Esophagus (tissue), 2 donors: ENCODE results near the gene IGIP. TPM values are rescaled to one million over a fixed set of nuclear protein-coding genes. Genes with fewer than 3 reads are reported as not detected.

Experiments used
- H3K27ac ChIP-seq, 2 donors: one replicate each; pipeline ENCODE4 v1.5.1; 2013; ENCODE audit warnings: low read depth in 2 of 2, mild to moderate bottlenecking in 2 of 2, inconsistent platforms in 1 of 2, low read length in 1 of 2, moderate library complexity in 1 of 2
- H3K27me3 ChIP-seq, 2 donors: one replicate each; pipeline ENCODE4 v1.6.1; 2013; ENCODE audit warnings: low read length in 2 of 2, control low read depth in 1 of 2, mild to moderate bottlenecking in 1 of 2; ENCODE audit not compliant: insufficient read depth in 2 of 2, control insufficient read depth in 1 of 2
- H3K36me3 ChIP-seq, 2 donors: one replicate each; pipeline ENCODE4 v1.6.1; 2013; ENCODE audit warnings: low read length in 1 of 2; ENCODE audit not compliant: control insufficient read depth in 2 of 2, insufficient read depth in 2 of 2
- H3K4me1 ChIP-seq, 2 donors: one replicate each; pipeline ENCODE4 v1.6.1; 2013; ENCODE audit warnings: low read length in 1 of 2; ENCODE audit not compliant: control insufficient read depth in 2 of 2, insufficient read depth in 2 of 2
- H3K4me3 ChIP-seq, 2 donors: one replicate each; pipeline ENCODE4 v1.5.1; 2013; ENCODE audit warnings: low read length in 2 of 2, mild to moderate bottlenecking in 2 of 2, low read depth in 1 of 2, moderate library complexity in 1 of 2
- H3K9me3 ChIP-seq, 2 donors: one replicate each; pipeline ENCODE4 v1.6.1; 2013; ENCODE audit warnings: mild to moderate bottlenecking in 2 of 2, low read depth in 1 of 2, low read length in 1 of 2, moderate library complexity in 1 of 2; ENCODE audit not compliant: control insufficient read depth in 2 of 2, insufficient read depth in 1 of 2
- WGBS, 2 donors: extraction: QIAGEN DNeasy Blood & Tissue Kit; methylation state at CpG; one replicate each; pipeline ENCODE4 v1.1.7; 2013; 5-methylcytosine and 5-hydroxymethylcytosine counted together
- polyA plus RNA-seq, 2 donors: library from polyadenylated mRNA; stranded (reverse); fragments of 200-250 nt; gene quantifications; one replicate each; pipeline ENCODE4 v1.2.3, GENCODE V29; 2013
- donor health status: healthy with polysubstance abuse.
- donor health status: Bipolar disorder and iron deficiency.

Gene IGIP
- polyA plus RNA-seq, 2 donors, result 2.3 to 3.8 TPM

- WGBS, 2 donors, result 92 to 96% methylated on average over 2 of the region's 2 CpGs
- Histone ChIP-seq H3K4me3 (no peak overlapping the region), H3K9me3 (no peaks in the 10 kb centered on the region), H3K4me1 (peaks cover 0 to 5% of the 10 kb centered on the region in 2 donors), H3K27me3 (no peaks in the 10 kb centered on the region), H3K27ac (no peak overlapping the region), H3K36me3 (no peaks in the 10 kb centered on the region)
Observed at GRCh38 chr5:140134277-140134935, 8.7 kb downstream of the IGIP start.

- Histone ChIP-seq H3K4me1 (peaks cover 0 to 5% of the 10 kb centered on the region in 2 donors), H3K9me3 (no peaks in the 10 kb centered on the region), H3K36me3 (no peaks in the 10 kb centered on the region), H3K27ac (no peak overlapping the region), H3K27me3 (no peaks in the 10 kb centered on the region), H3K4me3 (no peak overlapping the region)
Observed at GRCh38 chr5:140135127-140135526, 9.4 kb downstream of the IGIP start.

- Histone ChIP-seq H3K36me3 (no peaks in the 10 kb centered on the region), H3K9me3 (no peaks in the 10 kb centered on the region), H3K27ac (no peak overlapping the region), H3K27me3 (no peaks in the 10 kb centered on the region), H3K4me1 (peaks cover 0 to 3% of the 10 kb centered on the region in 2 donors), H3K4me3 (no peak overlapping the region)
- WGBS, 2 donors, result 96% methylated on average over 1 of the region's 1 CpG
Observed at GRCh38 chr5:140136624-140137023, 10.9 kb downstream of the IGIP start.

- Histone ChIP-seq H3K4me1 (peaks cover 0 to 4% of the 10 kb centered on the region in 2 donors), H3K27ac (peak overlapping the region in 1 of 2 donors; percentile 16)
- 76 to 83% methylated on average over 3 of the region's 3 CpGs for WGBS, 2 donors
Observed at GRCh38 chr5:140140435-140140834, 14.7 kb downstream of the IGIP start.

GRCh38 chr5:140141241-140141640 is 15.5 kb downstream of the IGIP start:
- Histone ChIP-seq H3K27me3 (no peaks in the 10 kb centered on the region), H3K4me1 (peaks cover 0 to 7% of the 10 kb centered on the region in 2 donors), H3K36me3 (no peaks in the 10 kb centered on the region), H3K27ac (no peak overlapping the region), H3K4me3 (no peak overlapping the region), H3K9me3 (no peaks in the 10 kb centered on the region)

More at GRCh38 chr5:140140435-140140834, 14.7 kb downstream of the IGIP start:
- no peaks in the 10 kb centered on the region for H3K9me3 ChIP-seq
- H3K36me3 ChIP-seq, result no peaks in the 10 kb centered on the region
- no peaks in the 10 kb centered on the region for H3K27me3 ChIP-seq
- H3K4me3 ChIP-seq, result no peak overlapping the region

GRCh38 chr5:140142246-140142645 is 16.5 kb downstream of the IGIP start:
- no peaks in the 10 kb centered on the region for H3K27me3 ChIP-seq
- no peak overlapping the region for H3K4me3 ChIP-seq
- 79 to 81% methylated on average over 5 of the region's 5 CpGs for WGBS, 2 donors
- no peak overlapping the region for H3K27ac ChIP-seq
- H3K9me3 ChIP-seq, result no peaks in the 10 kb centered on the region
- H3K4me1 ChIP-seq, result peaks cover 0 to 9% of the 10 kb centered on the region in 2 donors
- no peaks in the 10 kb centered on the region for H3K36me3 ChIP-seq

GRCh38 chr5:140142856-140143255 is 17.1 kb downstream of the IGIP start:
- Histone ChIP-seq H3K4me1 (peaks cover 0 to 9% of the 10 kb centered on the region in 2 donors), H3K27me3 (no peaks in the 10 kb centered on the region), H3K4me3 (no peak overlapping the region), H3K36me3 (no peaks in the 10 kb centered on the region), H3K9me3 (no peaks in the 10 kb centered on the region), H3K27ac (no peak overlapping the region)
- 76 to 83% methylated on average over 7 of the region's 7 CpGs for WGBS, 2 donors

GRCh38 chr5:140143521-140144258 is 18.0 kb downstream of the IGIP start:
- 93 to 94% methylated on average over 3 of the region's 3 CpGs for WGBS, 2 donors
- H3K27me3 ChIP-seq, result no peaks in the 10 kb centered on the region
- H3K4me1 ChIP-seq, result peaks cover 0 to 9% of the 10 kb centered on the region in 2 donors

GRCh38 chr5:140145256-140145655 is 19.5 kb downstream of the IGIP start:
- no peaks in the 10 kb centered on the region for H3K36me3 ChIP-seq
- H3K27me3 ChIP-seq, result no peaks in the 10 kb centered on the region
- peaks cover 0 to 9% of the 10 kb centered on the region in 2 donors for H3K4me1 ChIP-seq
- WGBS, 2 donors, result 71 to 75% methylated on average over 3 of the region's 3 CpGs
- peak overlapping the region in 1 of 2 donors; percentile 39 for H3K4me3 ChIP-seq
- H3K27ac ChIP-seq, result no peak overlapping the region
- no peaks in the 10 kb centered on the region for H3K9me3 ChIP-seq

More at GRCh38 chr5:140143521-140144258, 18.0 kb downstream of the IGIP start:
- Histone ChIP-seq H3K4me3 (no peak overlapping the region), H3K9me3 (no peaks in the 10 kb centered on the region), H3K36me3 (no peaks in the 10 kb centered on the region), H3K27ac (no peak overlapping the region)
